ENCODE data around the gene MACROD2.
"Not testable (repeated sequence)": the region's sequence is repeated elsewhere in the genome, so short reads cannot be mapped to it uniquely, and the experiment has no call there.

MACROD2 gene

GRCh38 chr20:15756754-15757115, 1761.4 kb downstream of the MACROD2 start:
- DNase-seq (ENCODE audit: low read depth) = no peak

GRCh38 chr20:15759594-15759993, 1764.3 kb downstream of the MACROD2 start:
- DNase-seq (ENCODE audit: low read depth) = no peak

DNA sequence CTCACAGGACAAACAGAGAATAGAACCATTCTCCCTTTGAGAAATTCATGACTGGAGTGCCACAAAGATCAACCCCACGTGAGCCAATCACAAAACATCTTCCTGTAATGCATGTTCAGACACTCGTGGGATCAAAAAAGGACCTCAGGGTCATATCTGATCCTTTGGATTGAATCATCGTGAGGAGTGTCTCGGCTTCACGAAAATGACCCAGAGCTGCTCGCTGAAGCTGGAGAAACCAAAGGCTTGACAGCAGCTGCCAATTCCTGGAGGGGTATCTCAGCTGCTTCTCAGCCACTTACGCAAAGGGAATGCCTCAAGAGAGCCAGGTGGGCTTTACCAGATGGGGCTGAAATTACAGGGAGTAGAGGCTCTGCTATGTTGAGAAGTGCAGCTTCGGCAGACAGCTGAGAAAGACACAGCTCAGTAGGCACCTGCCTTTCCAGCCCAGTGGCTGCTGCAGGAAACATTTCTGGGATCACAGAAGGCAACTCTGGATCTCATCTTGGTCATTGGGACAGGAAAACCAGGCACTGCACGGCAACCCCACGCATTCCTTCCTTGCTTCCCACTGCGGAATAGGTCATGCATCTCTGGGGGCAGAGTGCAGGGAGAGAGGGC, 1764.8 kb downstream of the MACROD2 start:
- DNase-seq (ENCODE audit: low read depth) = no peak

GRCh38 chr20:15763366-15763765, 1768.0 kb downstream of the MACROD2 start:
- DNase-seq (ENCODE audit: low read depth) = no peak

DNA sequence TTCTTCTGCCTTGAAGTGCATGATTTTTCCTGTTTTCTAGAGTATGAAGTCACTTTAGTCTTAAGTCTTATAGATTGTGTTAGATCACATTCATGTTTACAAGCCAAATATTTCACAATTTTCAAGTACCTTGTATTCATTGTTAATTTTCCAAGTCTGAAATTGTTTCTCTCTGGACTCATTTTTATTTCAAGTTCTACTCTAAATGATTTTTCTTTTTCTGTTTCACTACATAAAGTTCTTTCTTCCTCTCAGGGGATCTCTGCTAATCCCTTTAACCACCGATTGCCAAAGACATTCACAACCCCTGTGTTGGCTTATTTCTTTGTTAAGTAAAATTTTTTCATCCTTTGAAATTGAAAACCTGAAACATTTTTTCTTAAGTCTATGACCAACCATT, 1772.3 kb downstream of the MACROD2 start:
- no peak for DNase-seq (ENCODE audit: low read depth)

- DNase-seq (ENCODE audit: low read depth) = no peak
These were observed 1772.9 kb downstream of the MACROD2 start for GRCh38 chr20:15767999-15768741.

GRCh38 chr20:15772826-15773225, 1777.5 kb downstream of the MACROD2 start:
- DNase-seq (ENCODE audit: low read depth) = no peak

- no peak for DNase-seq (ENCODE audit: low read depth)
These were observed 1779.6 kb downstream of the MACROD2 start for GRCh38 chr20:15774926-15775325.

DNA sequence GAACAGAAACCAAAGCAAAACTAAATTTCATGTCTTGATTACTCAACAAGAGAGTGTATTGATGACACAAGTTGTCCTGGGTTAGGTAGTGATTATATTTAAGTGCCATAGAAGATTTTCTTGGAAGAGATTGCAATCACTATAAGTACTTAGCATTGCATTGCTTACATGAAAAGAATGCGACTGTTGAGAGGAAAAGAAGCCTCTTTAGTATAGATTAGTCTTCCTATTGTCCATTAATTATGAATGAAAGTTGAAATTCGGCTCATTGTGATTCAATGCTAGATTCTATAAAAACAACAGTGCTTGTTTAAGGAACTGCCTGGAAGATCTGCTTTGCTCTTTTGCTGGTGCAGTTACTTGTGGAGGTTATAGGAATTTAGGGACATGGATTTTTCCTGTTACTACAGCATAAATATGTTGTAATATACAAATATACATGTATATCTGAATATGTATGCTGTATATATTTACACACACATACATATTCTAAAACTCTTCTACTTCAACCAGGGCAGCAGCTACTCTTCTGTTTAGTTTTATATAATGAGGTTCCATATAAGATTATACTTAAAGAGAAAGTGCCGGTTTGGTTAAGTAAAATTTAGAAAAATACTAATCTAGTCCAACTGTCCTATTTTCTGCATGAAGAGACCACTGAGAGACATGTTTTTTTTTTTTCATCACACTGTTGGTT, 1781.6 kb downstream of the MACROD2 start:
- no peak for DNase-seq (ENCODE audit: low read depth)

DNA sequence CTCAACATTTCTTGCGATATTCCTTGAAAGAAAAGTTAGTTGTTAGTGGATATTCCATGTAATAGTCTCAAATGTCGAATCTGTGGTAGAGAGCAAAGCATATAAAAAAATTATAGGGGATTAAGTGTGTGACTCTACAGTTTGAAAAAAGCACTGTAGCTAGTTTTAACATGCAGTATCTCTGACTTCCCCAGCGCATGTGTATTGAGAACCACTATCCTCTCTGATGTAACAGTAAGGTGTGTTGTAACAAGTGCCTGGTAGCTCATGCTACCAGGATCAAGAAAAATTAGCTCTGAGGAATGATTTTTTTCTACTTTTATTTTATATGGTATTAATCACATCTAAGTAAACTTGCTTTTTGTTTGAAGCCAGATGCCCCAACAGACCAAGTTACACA, 1788.7 kb downstream of the MACROD2 start:
- no peak for DNase-seq (ENCODE audit: low read depth)

- no peak for DNase-seq (ENCODE audit: low read depth)
These were observed 1793.8 kb downstream of the MACROD2 start for GRCh38 chr20:15789079-15789478.

GRCh38 chr20:15792855-15793254, 1797.5 kb downstream of the MACROD2 start:
- DNase-seq (ENCODE audit: low read depth) = no peak

- DNase-seq (ENCODE audit: low read depth) = no peak
These were observed 1799.1 kb downstream of the MACROD2 start for GRCh38 chr20:15794409-15794808.

DNA sequence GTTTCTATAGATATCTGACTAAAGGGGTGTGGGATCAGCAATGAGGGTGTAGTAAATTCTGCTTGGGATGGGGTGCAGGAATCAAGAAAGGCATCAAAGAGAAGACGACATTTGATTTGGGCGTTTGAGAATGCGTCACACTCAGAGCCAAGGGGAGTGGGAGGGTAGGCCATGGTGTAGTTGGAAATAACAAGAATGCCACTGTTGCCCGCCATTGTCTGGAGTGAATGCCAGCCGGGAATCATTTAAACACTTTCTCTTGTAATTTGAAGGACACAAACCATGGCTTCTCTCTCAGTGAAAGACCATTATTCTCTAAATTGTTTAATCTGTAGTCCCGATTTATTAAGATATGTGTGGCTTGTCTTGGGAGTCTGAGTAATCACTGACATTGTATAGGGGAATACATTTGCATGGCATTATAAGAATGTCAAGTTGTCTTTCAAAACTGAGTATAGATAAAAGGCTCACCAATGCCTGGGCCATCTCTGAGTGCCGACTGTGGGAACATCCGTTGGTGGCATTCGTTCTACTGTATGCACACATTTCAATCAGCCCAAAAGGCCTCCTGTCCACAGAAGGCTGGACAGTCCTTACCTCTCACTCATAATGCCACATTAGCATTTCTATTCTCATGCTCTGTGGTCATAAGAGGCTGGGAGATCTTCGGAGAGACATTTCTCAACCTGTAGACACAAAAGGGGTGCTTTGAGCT, 1800.1 kb downstream of the MACROD2 start:
- DNase-seq (ENCODE audit: low read depth) = no peak

GRCh38 chr20:15799871-15800270, 1804.6 kb downstream of the MACROD2 start:
- no peak for DNase-seq (ENCODE audit: low read depth)

DNA sequence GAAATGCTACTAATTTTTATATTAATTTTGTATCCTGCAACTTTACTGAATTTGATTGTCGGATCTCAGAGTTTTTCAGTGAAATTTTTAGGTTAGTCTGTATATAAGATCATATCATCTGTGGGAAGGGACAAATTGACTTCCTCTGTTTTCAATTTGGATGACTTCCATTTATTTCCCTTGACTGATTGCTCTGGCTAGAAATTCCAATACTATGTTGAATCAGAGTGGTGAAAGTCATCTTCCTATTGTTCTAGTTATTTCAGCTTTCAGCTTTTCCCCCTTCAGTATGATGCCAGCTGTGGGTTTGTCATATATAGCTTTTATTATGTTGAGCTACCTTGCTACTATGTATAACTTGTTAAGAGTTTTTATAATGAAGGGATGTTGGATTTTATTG, 1806.7 kb downstream of the MACROD2 start:
- no peak for DNase-seq (ENCODE audit: low read depth)

DNA sequence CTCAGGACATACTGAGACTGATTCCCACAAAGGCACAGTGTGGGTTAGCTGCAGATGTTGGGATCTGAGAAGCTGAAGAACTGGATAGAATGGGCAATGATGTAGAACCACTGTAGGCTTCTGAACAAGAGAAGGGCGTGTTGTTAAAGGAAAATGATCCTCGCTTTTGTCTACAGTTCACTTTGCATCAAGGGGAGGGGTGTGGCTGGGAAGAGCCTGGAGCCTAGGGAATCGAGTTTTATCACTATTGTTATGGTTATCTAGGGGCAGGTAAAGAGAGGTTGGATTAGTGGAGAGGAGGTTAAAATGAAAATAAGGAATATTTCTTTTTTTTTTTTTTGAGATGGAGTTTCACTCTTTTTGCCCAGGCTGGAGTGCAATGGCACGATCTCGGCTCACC, 1809.8 kb downstream of the MACROD2 start:
- no peak for DNase-seq (ENCODE audit: low read depth)

GRCh38 chr20:15806105-15806504, 1810.8 kb downstream of the MACROD2 start:
- DNase-seq (ENCODE audit: low read depth) = no peak

GRCh38 chr20:15807271-15807670, 1812.0 kb downstream of the MACROD2 start:
- DNase-seq (ENCODE audit: low read depth) = no peak

GRCh38 chr20:15807771-15808170, 1812.5 kb downstream of the MACROD2 start:
- DNase-seq (ENCODE audit: low read depth) = not testable (repeated sequence)

- DNase-seq (ENCODE audit: low read depth) = no peak
These were observed 1816.6 kb downstream of the MACROD2 start for GRCh38 chr20:15811951-15812350.

- DNase-seq (ENCODE audit: low read depth) = no peak
These were observed 1817.4 kb downstream of the MACROD2 start for GRCh38 chr20:15812696-15813095.

DNA sequence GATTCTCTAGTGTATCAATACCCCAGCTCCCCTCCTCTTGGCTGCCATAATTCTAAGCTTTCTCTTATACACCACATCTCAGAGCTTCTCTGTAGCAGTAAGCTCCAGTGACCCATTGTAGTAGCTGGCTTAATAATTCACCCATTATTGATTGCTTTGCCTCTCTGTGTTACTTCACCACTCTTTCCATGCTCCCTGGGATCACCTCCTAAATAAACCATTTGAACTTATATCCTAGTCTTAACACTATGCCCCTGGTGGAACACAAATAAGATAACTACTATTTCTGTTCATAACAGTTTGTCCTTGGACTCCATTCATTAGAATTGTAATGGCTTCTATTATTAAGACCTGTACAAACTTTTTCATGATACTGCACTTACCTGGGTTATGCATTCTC, 1819.0 kb downstream of the MACROD2 start:
- DNase-seq (ENCODE audit: low read depth) = no peak

Data from activated T-helper 1 cell treated with Interleukin-2 at 50 U/mL for 16 hours (primary cell).